DMS79 (cell line): ENCODE results near the gene PGAP3.

Source experiments
- DNase-seq: peaks from one replicate; lab custom pipeline; 2025; lab: John Stamatoyannopoulos, UW

Gene PGAP3

DNA sequence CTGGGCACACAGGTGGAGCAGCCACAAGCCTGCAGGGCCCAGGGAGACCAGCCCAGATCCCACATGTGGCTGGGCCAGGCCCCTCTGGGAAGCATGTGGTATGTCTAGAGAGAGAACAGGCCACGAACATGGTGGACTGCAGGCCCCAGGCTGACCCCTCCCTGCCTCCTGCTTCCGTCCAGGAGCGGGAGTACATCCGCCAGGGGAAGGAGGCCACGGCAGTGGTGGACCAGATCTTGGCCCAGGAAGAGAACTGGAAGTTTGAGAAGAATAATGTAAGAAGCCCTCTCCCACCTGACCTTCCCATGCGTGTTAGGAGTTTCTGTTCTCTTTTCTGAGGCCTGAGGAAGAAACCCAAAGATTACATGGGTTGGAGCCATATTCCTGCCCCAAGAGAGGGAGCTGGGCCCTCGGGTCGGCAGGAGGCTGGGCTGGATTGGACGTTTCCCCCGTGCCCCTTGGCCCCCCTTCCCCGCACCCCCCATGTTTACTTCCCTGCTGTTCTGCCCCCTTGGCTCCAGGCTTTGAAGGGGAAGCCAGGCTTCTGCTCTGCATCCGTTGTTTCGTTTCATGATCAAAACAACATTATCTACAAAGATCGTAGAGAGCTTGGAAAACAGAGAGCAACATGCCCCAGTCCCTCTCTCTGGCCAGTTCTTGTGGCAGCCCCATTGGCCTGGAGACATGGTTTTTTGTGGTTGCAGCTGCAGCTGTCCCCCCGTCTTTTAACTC is 28.4 kb downstream of the PGAP3 start:
- DNase-seq = no peak

- no peak for DNase-seq
Measured at GRCh38 chr17:39658760-39659159, 29.1 kb downstream of the PGAP3 start.

GRCh38 chr17:39658346-39658745 is 29.5 kb downstream of the PGAP3 start:
- DNase-seq = no peak

GRCh38 chr17:39655105-39655504 is 32.8 kb downstream of the PGAP3 start:
- DNase-seq = no peak

- DNase-seq = no peak
Measured at GRCh38 chr17:39653662-39654331, 34.1 kb downstream of the PGAP3 start.

- DNase-seq = no peak
Measured at GRCh38 chr17:39653316-39653661, 34.6 kb downstream of the PGAP3 start.

- no peak for DNase-seq
Measured at GRCh38 chr17:39652587-39653315, 35.1 kb downstream of the PGAP3 start.

DNA sequence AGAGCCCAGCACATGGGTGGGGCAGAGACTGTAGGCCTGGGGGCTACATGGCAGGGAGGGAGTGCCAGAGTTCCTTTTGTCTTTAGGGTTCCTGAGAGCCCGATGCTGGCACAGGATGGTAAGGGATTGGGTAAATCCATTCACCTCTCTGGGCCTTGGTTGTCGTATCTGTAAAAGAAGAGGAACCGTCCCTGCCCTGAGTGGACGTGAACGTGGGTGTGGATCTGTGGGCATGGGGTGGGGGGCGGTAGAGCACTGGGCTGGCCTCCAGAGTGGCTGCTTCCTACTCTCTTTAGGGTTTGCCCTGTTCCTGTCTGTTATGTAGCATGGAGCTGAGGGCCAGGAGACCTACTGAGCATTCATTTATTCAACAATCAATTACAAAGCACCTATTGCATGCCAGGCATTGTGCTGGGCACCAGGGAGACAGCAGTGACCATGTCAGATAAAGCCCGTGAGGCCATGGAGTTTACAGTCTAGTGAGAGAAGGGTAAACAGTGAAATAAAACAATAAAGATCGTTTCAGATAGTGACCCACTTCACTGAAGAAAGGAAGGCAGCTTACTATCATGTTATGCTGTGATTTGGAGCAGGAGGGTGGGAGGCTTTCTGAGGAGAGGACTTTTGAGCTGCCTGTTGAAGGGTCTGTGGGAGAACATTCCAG is 35.8 kb downstream of the PGAP3 start:
- DNase-seq = no peak

- DNase-seq = no peak
Measured at GRCh38 chr17:39650121-39650579, 37.7 kb downstream of the PGAP3 start.

GRCh38 chr17:39648616-39649366 is 39.1 kb downstream of the PGAP3 start:
- no peak for DNase-seq

GRCh38 chr17:39647256-39647655 is 40.6 kb downstream of the PGAP3 start:
- DNase-seq = no peak

- no peak for DNase-seq
Measured at GRCh38 chr17:39643271-39643670, 44.6 kb downstream of the PGAP3 start.

DNA sequence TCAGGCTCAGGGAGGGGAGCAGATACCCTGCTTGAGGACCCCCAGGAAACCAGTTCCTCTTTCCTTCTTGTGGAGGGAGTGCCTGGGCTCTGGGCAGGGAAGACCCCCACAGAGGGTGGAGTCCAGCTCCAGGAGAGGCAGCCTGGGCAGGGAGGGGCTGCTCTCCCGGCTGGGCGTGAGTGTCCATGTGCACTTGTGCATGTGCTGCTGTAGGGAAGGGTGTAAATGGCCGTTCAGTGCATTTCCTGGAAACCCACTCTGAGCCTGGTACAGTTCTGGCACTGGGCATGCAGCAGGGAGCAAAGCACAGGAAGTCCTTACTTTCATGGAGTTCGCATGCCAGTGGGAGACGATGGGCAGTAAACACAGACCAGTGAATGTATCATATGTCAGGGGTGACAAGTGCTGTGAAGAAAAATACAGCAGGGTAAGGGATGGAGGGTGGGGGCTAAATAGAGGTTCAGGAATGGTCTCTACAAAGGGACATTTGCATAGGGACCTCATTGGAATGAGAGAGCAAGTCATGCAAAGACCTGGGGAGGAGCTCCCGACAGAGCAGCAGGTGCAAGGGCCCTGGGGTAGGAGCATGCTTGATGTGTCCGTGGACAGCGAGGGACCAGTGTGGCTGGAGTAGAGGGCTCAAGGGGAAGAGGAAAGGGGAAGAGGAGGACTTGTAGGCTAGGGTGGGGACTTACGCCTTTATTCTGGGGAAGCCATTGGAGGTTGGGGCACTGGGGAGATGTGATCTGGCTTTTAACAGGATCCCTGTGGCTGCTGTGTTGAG is 45.4 kb downstream of the PGAP3 start:
- DNase-seq = no peak

- no peak for DNase-seq
Measured at GRCh38 chr17:39641883-39642282, 46.0 kb downstream of the PGAP3 start.

- no peak for DNase-seq
Measured at GRCh38 chr17:39641097-39641496, 46.8 kb downstream of the PGAP3 start.

- no peak for DNase-seq
Measured at GRCh38 chr17:39640591-39641031, 47.2 kb downstream of the PGAP3 start.

- no peak for DNase-seq
Measured at GRCh38 chr17:39639566-39640458, 48.0 kb downstream of the PGAP3 start.

GRCh38 chr17:39639043-39639442 is 48.8 kb downstream of the PGAP3 start:
- no peak for DNase-seq

GRCh38 chr17:39638317-39638716 is 49.5 kb downstream of the PGAP3 start:
- no peak for DNase-seq
